K562 (cell line): ENCODE data around the gene ACAD10. TPM values are rescaled to one million over a fixed set of nuclear protein-coding genes. Genes with fewer than 3 reads are reported as not detected.
A peak's percentile ranks its signal among the peaks of the same experiment; 100 is the strongest.

Source experiments
- BRD4 ChIP-seq: fragments of 200-600 bp; sonication (generic); IDR thresholded peaks from 2 replicates; pipeline ENCODE4 v1.6.1; 2017; ENCODE audit warnings: inconsistent platforms
- CCNT2 ChIP-seq: IDR thresholded peaks from 2 replicates; pipeline ENCODE4 v1.6.1; 2011; ENCODE audit warnings: borderline replicate concordance, low read depth, mild to moderate bottlenecking, moderate library complexity, mixed read lengths, low read length; ENCODE audit not compliant: insufficient read length; ENCODE audit errors: extremely low read depth
- CREB3 ChIP-seq: fragments of 450-650 bp; conservative IDR thresholded peaks from 2 replicates; pipeline ENCODE4 v1.6.1; 2016; ENCODE audit warnings: missing genetic modification characterization, low read depth, mild to moderate bottlenecking, missing compliant biosample characterization, moderate library complexity
- HMG20B ChIP-seq: fragments of 250-450 bp; sonication (Bioruptor Pico); IDR thresholded peaks from 2 replicates; pipeline ENCODE4 v1.5.0; 2021; ENCODE audit warnings: mild to moderate bottlenecking
- NCOA4 ChIP-seq: fragments of 450-650 bp; IDR thresholded peaks from 2 replicates; pipeline ENCODE4 v1.6.1; 2018; ENCODE audit warnings: mild to moderate bottlenecking; ENCODE audit not compliant: partially characterized antibody
- NFATC3 ChIP-seq: fragments of 450-650 bp; IDR thresholded peaks from 2 replicates; pipeline ENCODE4 v1.6.1; 2017; ENCODE audit warnings: mild to moderate bottlenecking
- PPARD ChIP-seq: fragments of 250-450 bp; sonication (Bioruptor Pico); IDR thresholded peaks from 2 replicates; pipeline ENCODE4 v1.8.0; 2022; ENCODE audit warnings: inconsistent platforms, mild to moderate bottlenecking, moderate library complexity
- RBFOX2 ChIP-seq: fragments of 200-400 bp; formaldehyde crosslinking; IDR thresholded peaks from 2 replicates; pipeline ENCODE4 v1.6.1; 2017; ENCODE audit warnings: low read depth, mild to moderate bottlenecking, low read length, moderate library complexity
- TSC22D4 ChIP-seq: fragments of 450-650 bp; IDR thresholded peaks from 2 replicates; pipeline ENCODE4 v1.6.1; 2016; ENCODE audit warnings: missing genetic modification characterization, missing biosample characterization, control low read depth
- ZC3H4 ChIP-seq: sonication (generic); formaldehyde crosslinking; IDR thresholded peaks from 2 replicates; pipeline ENCODE4 v1.9.0; 2021; ENCODE audit warnings: missing genetic modification reagents, borderline replicate concordance
- ZFP1 ChIP-seq: fragments of 450-650 bp; formaldehyde crosslinking; IDR thresholded peaks from 2 replicates; pipeline ENCODE4 v1.4.0; 2020; ENCODE audit warnings: mild to moderate bottlenecking, mixed read lengths
- ZMIZ1 ChIP-seq, 2 experiments: fragments of 150-350 bp in 1 of 2; IDR thresholded peaks; 2 replicates each; pipeline ENCODE4 v1.6.1; 2012 to 2016; ENCODE audit warnings: low read depth in 2 of 2, low read length in 2 of 2, mild to moderate bottlenecking in 1 of 2, moderate library complexity in 1 of 2
- ZNF318 ChIP-seq, 2 experiments: fragments of 450-650 bp; IDR thresholded peaks; 2 replicates each; pipeline ENCODE4 v1.6.1; 2016; ENCODE audit warnings: mild to moderate bottlenecking in 2 of 2, borderline replicate concordance in 1 of 2, low read depth in 1 of 2, moderate library complexity in 1 of 2
- ZNF583 ChIP-seq: fragments of 250-450 bp; sonication (Bioruptor Pico); IDR thresholded peaks from 2 replicates; pipeline ENCODE4 v1.4.0; 2020
- ZNF695 ChIP-seq: fragments of 450-650 bp; formaldehyde crosslinking; IDR thresholded peaks from 2 replicates; pipeline ENCODE4 v1.4.0; 2020; ENCODE audit warnings: mild to moderate bottlenecking, moderate library complexity
- polyA plus RNA-seq, 8 experiments: library from polyadenylated mRNA; depleted of rRNA in 4 of 8; stranded (reverse) in 5 of 8; unstranded in 3 of 8; fragments of >200 nt; fragmentation: Nextera tagmentation in 2 of 8; fragmentation: Illumina TruSeq in 1 of 8; extraction: Ambion mirVana in 2 of 8; extraction: Trizol in 1 of 8; gene quantifications; 2 replicates each; pipeline versions ENCODE4 v1.2.1 to v1.2.3, GENCODE V29; 2011 to 2014; ENCODE audit warnings: inconsistent platforms in 1 of 8, missing spikeins in 1 of 8
- total RNA-seq, 7 experiments: library from RNA; depleted of rRNA in 6 of 7; stranded (reverse); fragments of >200 nt in 6 of 7; fragmentation: Illumina TruSeq in 2 of 7; extraction: Trizol in 2 of 7; gene quantifications; 2 replicates each; pipeline versions ENCODE4 v1.2.1 to v1.2.3, GENCODE V29; 2011 to 2021; ENCODE audit warnings: low replicate concordance in 1 of 7

The ACAD10 gene
- total and polyA plus RNA-seq, 9 of the 15 experiments (the other 6 are each of a cell fraction or from before 2014, with no cell fraction given): 2.3 to 19.2 (median 12.0) TPM

- TF ChIP-seq CREB3 (tag) (0 out of 2 replicates have a peak, but pooled peaks have one; percentile 39), PPARD (CRISPR knock-in tag) (no peak), ZNF695 (CRISPR knock-in tag) (no peak), ZNF318 (IDR thresholded peaks at IDR 0.05; ENCODE audit: borderline replicate concordance in 1 of 2, low read depth in 1 of 2) (peak in 1 of 2 experiments; percentile 29; a peak in 1 of 4 replicates), ZMIZ1 (IDR thresholded peaks at IDR 0.05; ENCODE audit: low read depth in 2 of 2, low read length in 2 of 2) (no peak), ZC3H4 (CRISPR knock-in tag) (no peak; the same call in 1 of the 2 replicates), NFATC3 (no peak), NCOA4 (peak; percentile 57), TSC22D4 (no peak), ZFP1 (no peak), ZNF583 (no peak), HMG20B (CRISPR knock-in tag) (no peak), BRD4 (no peak), CCNT2 (peak; percentile 83), RBFOX2 (peak; percentile 98)
Observed at GRCh38 chr12:111685811-111686573, at the start of gene ACAD10, which contains the start of gene BRAP (continued).
